Measurements from ENCODE around the gene MPI. TPM values are rescaled to one million over a fixed set of nuclear protein-coding genes. Genes with fewer than 3 reads are reported as not detected.
"Not testable (repeated sequence)": the region's sequence is repeated elsewhere in the genome, so short reads cannot be mapped to it uniquely, and the experiment has no call there.

MPI gene
- total RNA-seq, 1 donor from 2014 or later = 64.4 TPM

- intact Hi-C loops (cut with micrococcal nuclease) = loop anchor here (1.0 kb wide), 1 partner anchor 16 kb away; the partner anchor contains the start of gene FAM219B
- Mint-ChIP-seq H3K9me3 (no peaks in the 10 kb centered on the region), H3K4me1 (peaks cover 39% of the 10 kb centered on the region), H3K4me3 (peak overlapping the region; percentile 80), H3K36me3 (ENCODE audit: low read depth) (peaks cover 36% of the 10 kb centered on the region), H3K27ac (peak overlapping the region; percentile 84), H3K27me3 (no peaks in the 10 kb centered on the region)
- DNase-seq = no peak
Measured at GRCh38 chr15:74890665-74890960, 771 bp downstream of the MPI start.

GRCh38 chr15:74891469-74891868 is 1.6 kb downstream of the MPI start:
- H3K9me3 Mint-ChIP-seq = no peaks in the 10 kb centered on the region
- DNase-seq = no peak
- H3K4me3 Mint-ChIP-seq = peak overlapping the region; percentile 27
- intact Hi-C loops (cut with micrococcal nuclease) = no loop called here
- H3K27ac Mint-ChIP-seq = peak overlapping the region; percentile 35
- H3K36me3 Mint-ChIP-seq (ENCODE audit: low read depth) = peaks cover 39% of the 10 kb centered on the region
- H3K4me1 Mint-ChIP-seq = peaks cover 39% of the 10 kb centered on the region
- H3K27me3 Mint-ChIP-seq = no peaks in the 10 kb centered on the region

DNA sequence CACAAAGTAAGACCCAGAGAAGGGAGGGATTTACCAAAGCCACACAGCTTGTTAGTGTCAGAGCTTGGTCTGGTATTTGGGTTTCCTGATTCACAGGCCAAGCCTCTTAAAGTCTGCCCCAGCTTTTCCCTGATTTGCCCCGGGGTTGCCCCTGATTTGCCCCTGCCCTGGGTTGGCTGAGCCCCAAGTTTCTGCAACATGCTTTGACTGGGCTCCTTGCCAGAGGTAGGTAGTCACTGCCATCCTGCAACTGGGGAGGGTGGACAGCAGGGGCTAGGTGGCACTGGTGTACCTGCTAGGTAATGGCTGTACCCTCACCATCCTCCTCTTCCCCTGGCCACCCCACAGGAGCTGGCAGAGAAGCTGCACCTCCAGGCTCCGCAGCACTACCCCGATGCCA is 2.5 kb downstream of the MPI start:
- H3K4me3 Mint-ChIP-seq = peak overlapping the region; percentile 27
- no peak overlapping the region for H3K27ac Mint-ChIP-seq
- H3K4me1 Mint-ChIP-seq = peaks cover 39% of the 10 kb centered on the region
- H3K36me3 Mint-ChIP-seq (ENCODE audit: low read depth) = peaks cover 45% of the 10 kb centered on the region
- no peak for DNase-seq
- intact Hi-C loops (cut with micrococcal nuclease) = no loop called here
- H3K27me3 Mint-ChIP-seq = no peaks in the 10 kb centered on the region
- H3K9me3 Mint-ChIP-seq = no peaks in the 10 kb centered on the region

DNA sequence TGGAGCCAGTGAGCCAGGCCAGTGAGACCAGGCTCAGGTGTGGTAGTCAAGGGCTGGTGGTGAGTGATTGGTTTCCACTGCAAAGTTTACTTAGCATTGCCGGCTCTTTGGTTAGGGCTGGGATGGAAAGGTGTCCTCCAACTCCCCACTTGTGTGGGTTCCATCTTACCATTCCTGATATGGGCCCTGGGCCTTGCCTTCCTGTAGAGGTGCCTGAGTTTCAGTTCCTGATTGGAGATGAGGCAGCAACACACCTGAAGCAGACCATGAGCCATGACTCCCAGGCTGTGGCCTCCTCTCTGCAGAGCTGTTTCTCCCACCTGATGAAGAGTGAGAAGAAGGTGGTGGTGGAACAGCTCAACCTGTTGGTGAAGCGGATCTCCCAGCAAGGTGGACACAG is 3.1 kb downstream of the MPI start:
- intact Hi-C loops (cut with micrococcal nuclease) = no loop called here
- Mint-ChIP-seq H3K27me3 (no peaks in the 10 kb centered on the region), H3K4me3 (peak overlapping the region; percentile 69), H3K9me3 (no peaks in the 10 kb centered on the region), H3K36me3 (ENCODE audit: low read depth) (peaks cover 48% of the 10 kb centered on the region), H3K27ac (peak overlapping the region; percentile 91), H3K4me1 (peaks cover 37% of the 10 kb centered on the region)
- no peak for DNase-seq

GRCh38 chr15:74893627-74894026 is 3.8 kb downstream of the MPI start:
- intact Hi-C loops (cut with micrococcal nuclease) = no loop called here
- Mint-ChIP-seq H3K9me3 (no peaks in the 10 kb centered on the region), H3K27me3 (no peaks in the 10 kb centered on the region), H3K4me3 (peak overlapping the region; percentile 69), H3K36me3 (ENCODE audit: low read depth) (peaks cover 51% of the 10 kb centered on the region), H3K27ac (peak overlapping the region; percentile 91), H3K4me1 (peaks cover 38% of the 10 kb centered on the region)
- DNase-seq = peak; percentile 85

DNA sequence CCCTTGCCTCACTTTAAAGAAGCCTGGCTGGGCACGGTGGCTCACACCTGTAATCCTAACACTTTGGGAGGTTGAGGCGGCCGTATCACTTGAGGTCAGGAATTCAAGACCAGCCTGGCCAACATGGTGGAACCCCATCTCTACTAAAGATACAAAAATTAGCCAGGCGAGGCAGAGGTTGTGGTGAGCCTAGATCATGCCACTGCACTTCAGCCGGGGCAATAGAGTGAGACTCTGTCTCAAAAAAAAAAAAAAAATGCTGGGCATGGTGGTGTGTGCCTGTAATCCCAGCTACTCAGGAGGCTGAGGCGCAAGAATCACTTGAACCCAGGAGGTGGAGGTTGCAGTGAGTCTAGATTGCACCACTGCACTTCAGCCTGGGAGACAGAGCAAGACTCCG is 4.5 kb downstream of the MPI start:
- H3K9me3 Mint-ChIP-seq; H3K4me3 Mint-ChIP-seq; H3K27ac Mint-ChIP-seq; DNase-seq; H3K27me3 Mint-ChIP-seq; intact Hi-C loops (cut with micrococcal nuclease): not testable (repeated sequence)
- Mint-ChIP-seq H3K4me1 (peaks cover 31% of the 10 kb centered on the region), H3K36me3 (ENCODE audit: low read depth) (peaks cover 53% of the 10 kb centered on the region)

- Mint-ChIP-seq H3K36me3 (ENCODE audit: low read depth) (peaks cover 58% of the 10 kb centered on the region), H3K27ac (no peak overlapping the region)
Measured at GRCh38 chr15:74895830-74896229, 6.0 kb downstream of the MPI start.

DNA sequence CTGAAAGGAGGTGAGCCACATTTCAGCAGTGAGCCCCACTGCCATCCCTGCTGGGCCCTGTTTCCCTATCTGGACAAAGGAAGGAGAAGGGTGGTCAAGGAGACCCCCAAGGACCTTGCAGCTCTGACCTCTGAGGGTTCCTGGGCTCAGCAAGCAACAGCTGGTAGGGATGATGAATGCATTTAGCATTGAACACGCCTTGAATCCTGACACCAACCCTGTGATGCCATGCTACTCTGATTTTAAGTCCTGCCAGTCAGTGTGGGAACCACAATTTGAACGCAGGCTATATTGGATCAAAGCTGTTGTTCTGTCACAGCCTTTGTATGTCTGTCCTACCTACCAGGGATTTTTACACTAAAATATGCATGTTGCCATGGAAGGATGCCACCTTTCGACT is 6.5 kb downstream of the MPI start:
- intact Hi-C loops (cut with micrococcal nuclease) = no loop called here
- Mint-ChIP-seq H3K4me1 (peaks cover 19% of the 10 kb centered on the region), H3K9me3 (no peaks in the 10 kb centered on the region), H3K4me3 (no peak overlapping the region), H3K27ac (no peak overlapping the region), H3K27me3 (no peaks in the 10 kb centered on the region), H3K36me3 (ENCODE audit: low read depth) (peaks cover 56% of the 10 kb centered on the region)
- DNase-seq = no peak

More at GRCh38 chr15:74895830-74896229, 6.0 kb downstream of the MPI start:
- Mint-ChIP-seq H3K4me1 (peaks cover 22% of the 10 kb centered on the region), H3K27me3 (no peaks in the 10 kb centered on the region), H3K4me3 (no peak overlapping the region), H3K9me3 (no peaks in the 10 kb centered on the region)
- intact Hi-C loops (cut with micrococcal nuclease) = no loop called here
- no peak for DNase-seq

- H3K9me3 Mint-ChIP-seq = no peaks in the 10 kb centered on the region
- peak overlapping the region; percentile 29 for H3K27ac Mint-ChIP-seq
- no peak overlapping the region for H3K4me3 Mint-ChIP-seq
- peaks cover 24% of the 10 kb centered on the region for H3K4me1 Mint-ChIP-seq
- no peak for DNase-seq
- H3K27me3 Mint-ChIP-seq = no peaks in the 10 kb centered on the region
- intact Hi-C loops (cut with micrococcal nuclease) = no loop called here
- H3K36me3 Mint-ChIP-seq (ENCODE audit: low read depth) = peaks cover 50% of the 10 kb centered on the region
Measured at GRCh38 chr15:74897300-74897701, 7.5 kb downstream of the MPI start.

- Mint-ChIP-seq H3K27me3 (no peaks in the 10 kb centered on the region), H3K4me3 (no peak overlapping the region), H3K4me1 (peaks cover 26% of the 10 kb centered on the region), H3K36me3 (ENCODE audit: low read depth) (peaks cover 48% of the 10 kb centered on the region), H3K27ac (no peak overlapping the region), H3K9me3 (no peaks in the 10 kb centered on the region)
- intact Hi-C loops (cut with micrococcal nuclease) = loop anchor here (1.0 kb wide), 1 partner anchor 12 kb away; no protein-coding TSS in a partner anchor
- peak; percentile 91 for DNase-seq
Measured at GRCh38 chr15:74901612-74902063, 11.8 kb downstream of the MPI start.

- Mint-ChIP-seq H3K27ac (no peak overlapping the region), H3K36me3 (ENCODE audit: low read depth) (peaks cover 42% of the 10 kb centered on the region), H3K27me3 (no peaks in the 10 kb centered on the region), H3K4me1 (peaks cover 34% of the 10 kb centered on the region), H3K9me3 (no peaks in the 10 kb centered on the region), H3K4me3 (no peak overlapping the region)
- intact Hi-C loops (cut with micrococcal nuclease) = no loop called here
- no peak for DNase-seq
Measured at GRCh38 chr15:74902295-74903075, 12.6 kb downstream of the MPI start.

GRCh38 chr15:74903676-74904075 is 13.8 kb downstream of the MPI start:
- Mint-ChIP-seq H3K4me3 (no peak overlapping the region), H3K9me3 (no peaks in the 10 kb centered on the region), H3K27me3 (no peaks in the 10 kb centered on the region), H3K36me3 (ENCODE audit: low read depth) (peaks cover 39% of the 10 kb centered on the region), H3K4me1 (peaks cover 36% of the 10 kb centered on the region), H3K27ac (no peak overlapping the region)
- DNase-seq = no peak
- intact Hi-C loops (cut with micrococcal nuclease) = no loop called here

GRCh38 chr15:74904190-74904805 is 14.5 kb downstream of the MPI start:
- no peaks in the 10 kb centered on the region for H3K27me3 Mint-ChIP-seq
- H3K9me3 Mint-ChIP-seq = no peaks in the 10 kb centered on the region
- H3K4me1 Mint-ChIP-seq = peaks cover 36% of the 10 kb centered on the region
- intact Hi-C loops (cut with micrococcal nuclease) = no loop called here
- H3K27ac Mint-ChIP-seq = no peak overlapping the region
- H3K4me3 Mint-ChIP-seq = peak overlapping the region; percentile 64
- H3K36me3 Mint-ChIP-seq (ENCODE audit: low read depth) = peaks cover 41% of the 10 kb centered on the region
- DNase-seq = no peak

- Mint-ChIP-seq H3K36me3 (ENCODE audit: low read depth) (peaks cover 31% of the 10 kb centered on the region), H3K4me3 (peak overlapping the region; percentile 97), H3K9me3 (no peaks in the 10 kb centered on the region), H3K27me3 (no peaks in the 10 kb centered on the region), H3K4me1 (peaks cover 36% of the 10 kb centered on the region), H3K27ac (peak overlapping the region; percentile 67)
- no peak for DNase-seq
- intact Hi-C loops (cut with micrococcal nuclease) = loop anchor here (1.0 to 5.0 kb wide), 5 partner anchors 16 to 61 kb away; partner anchors contain the start of genes COX5A, MPI, RPP25 and SCAMP2
Measured at GRCh38 chr15:74906067-74906449, 16.2 kb downstream of the MPI start.

Measured in activated CD4-positive, alpha-beta T cell treated with anti-CD3 and anti-CD28 coated beads, Interleukin-2, amount 10 ng/mL, durations not matched to agents 24 days and 14 days (primary cell).